ENCODE measurements around the gene WLS. TPM values are rescaled to one million over a fixed set of nuclear protein-coding genes. Genes with fewer than 3 reads are reported as not detected.
"Not testable (repeated sequence)": the region's sequence is repeated elsewhere in the genome, so short reads cannot be mapped to it uniquely, and the experiment has no call there.

WLS gene
- total RNA-seq, 6 experiments from 2014 or later: 9.3 to 36.0 (median 25.8) TPM

DNA sequence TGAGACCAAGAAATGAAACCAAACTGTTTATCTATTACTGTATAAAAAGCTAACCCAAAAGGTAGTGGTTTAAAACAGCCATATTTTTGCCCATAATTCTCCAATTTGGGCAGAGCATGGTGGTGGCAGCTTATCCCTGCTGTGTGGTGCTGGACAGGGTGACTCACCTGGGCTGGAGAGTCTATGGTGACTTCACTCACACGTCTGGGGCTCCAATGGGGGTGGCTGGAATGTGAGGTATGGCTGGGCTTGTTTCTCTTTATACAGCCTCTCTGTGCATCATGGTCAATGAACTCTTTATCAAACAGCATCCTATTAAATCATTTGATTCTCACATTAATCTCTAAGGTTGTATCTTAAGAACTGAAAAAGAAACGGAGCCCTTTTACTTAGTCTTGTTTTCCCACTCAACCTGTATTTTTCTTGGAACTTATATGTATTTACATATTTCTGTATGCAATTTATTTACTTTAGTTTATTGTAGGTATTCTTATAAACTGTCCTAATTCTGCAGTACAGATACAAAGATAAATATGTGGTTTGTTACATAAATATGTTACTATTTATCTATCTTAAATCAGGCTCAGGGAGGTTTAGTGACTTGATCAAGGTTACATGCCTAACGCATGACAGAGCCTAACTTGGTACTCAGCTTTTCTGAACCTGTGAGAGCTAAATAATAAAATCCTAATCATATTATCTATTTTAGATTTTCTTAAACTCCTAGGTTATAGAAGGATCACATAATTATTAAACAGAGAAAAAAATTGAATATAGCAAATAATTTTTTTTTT lies 37.5 kb upstream of the WLS start:
- no peaks in the 10 kb centered on the region for H3K27me3 ChIP-seq
- no peaks in the 10 kb centered on the region for H3K9me3 ChIP-seq
- H3K4me3 ChIP-seq: no peak overlapping the region
- H3K4me1 ChIP-seq: no peaks in the 10 kb centered on the region
- DNase-seq (no peak), ATAC-seq (no peak)
- intact Hi-C loops (cut with DNase I): no loop called here
- 75% methylated on average over 2 of the region's 3 CpGs for WGBS (ENCODE audit: insufficient coverage, low coverage, low lambda C conversion rate, missing lambda C conversion rate)
- H3K27ac ChIP-seq: no peak overlapping the region
- H3K36me3 ChIP-seq: no peaks in the 10 kb centered on the region
- TF ChIP-seq, protein P1, sequence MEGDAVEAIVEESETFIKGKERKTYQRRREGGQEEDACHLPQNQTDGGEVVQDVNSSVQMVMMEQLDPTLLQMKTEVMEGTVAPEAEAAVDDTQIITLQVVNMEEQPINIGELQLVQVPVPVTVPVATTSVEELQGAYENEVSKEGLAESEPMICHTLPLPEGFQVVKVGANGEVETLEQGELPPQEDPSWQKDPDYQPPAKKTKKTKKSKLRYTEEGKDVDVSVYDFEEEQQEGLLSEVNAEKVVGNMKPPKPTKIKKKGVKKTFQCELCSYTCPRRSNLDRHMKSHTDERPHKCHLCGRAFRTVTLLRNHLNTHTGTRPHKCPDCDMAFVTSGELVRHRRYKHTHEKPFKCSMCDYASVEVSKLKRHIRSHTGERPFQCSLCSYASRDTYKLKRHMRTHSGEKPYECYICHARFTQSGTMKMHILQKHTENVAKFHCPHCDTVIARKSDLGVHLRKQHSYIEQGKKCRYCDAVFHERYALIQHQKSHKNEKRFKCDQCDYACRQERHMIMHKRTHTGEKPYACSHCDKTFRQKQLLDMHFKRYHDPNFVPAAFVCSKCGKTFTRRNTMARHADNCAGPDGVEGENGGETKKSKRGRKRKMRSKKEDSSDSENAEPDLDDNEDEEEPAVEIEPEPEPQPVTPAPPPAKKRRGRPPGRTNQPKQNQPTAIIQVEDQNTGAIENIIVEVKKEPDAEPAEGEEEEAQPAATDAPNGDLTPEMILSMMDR (IDR thresholded peaks at IDR 0.05): no peak
- TF ChIP-seq POLR2A (IDR thresholded peaks at IDR 0.05): no peak

GRCh38 chr1:68268896-68269483 lies 36.7 kb upstream of the WLS start:
- TF ChIP-seq, protein P1 (IDR thresholded peaks at IDR 0.05): no peak
- no peak for TF ChIP-seq POLR2A (IDR thresholded peaks at IDR 0.05)
- Histone ChIP-seq H3K27ac (no peak overlapping the region), H3K27me3 (no peaks in the 10 kb centered on the region), H3K9me3 (no peaks in the 10 kb centered on the region), H3K4me3 (no peak overlapping the region), H3K36me3 (no peaks in the 10 kb centered on the region), H3K4me1 (no peaks in the 10 kb centered on the region)
- intact Hi-C loops (cut with DNase I): no loop called here
- DNase-seq (no peak), ATAC-seq (no peak)
- 52% methylated on average over 4 of the region's 4 CpGs for WGBS (ENCODE audit: insufficient coverage, low coverage, low lambda C conversion rate, missing lambda C conversion rate)

GRCh38 chr1:68256824-68257223 lies 24.5 kb upstream of the WLS start:
- 63% methylated on average over 2 of the region's 5 CpGs for WGBS (ENCODE audit: insufficient coverage, low coverage, low lambda C conversion rate, missing lambda C conversion rate)
- DNase-seq; ATAC-seq; H3K27ac ChIP-seq; H3K9me3 ChIP-seq; H3K27me3 ChIP-seq; H3K4me3 ChIP-seq; H3K36me3 ChIP-seq; H3K4me1 ChIP-seq; intact Hi-C loops (cut with DNase I): not testable (repeated sequence)

DNA sequence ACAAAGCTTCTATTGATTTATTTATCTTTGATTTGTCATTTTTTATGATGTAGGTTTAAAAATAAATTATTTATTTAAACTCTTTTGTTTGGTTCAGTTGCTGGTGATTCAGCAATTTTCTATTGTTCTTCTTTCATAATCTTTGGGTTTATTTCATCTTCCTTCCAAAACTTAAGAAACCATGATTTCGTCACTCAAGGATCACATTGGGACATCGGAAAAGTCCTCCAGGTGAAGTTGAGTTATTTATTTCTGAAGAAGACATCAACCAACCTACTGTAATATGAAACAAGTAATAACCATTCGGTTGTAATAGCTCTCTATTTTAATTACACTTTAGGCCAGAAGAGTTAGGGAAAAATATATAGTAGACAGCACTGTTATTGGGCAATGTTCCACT lies 23.0 kb upstream of the WLS start:
- WGBS (ENCODE audit: insufficient coverage, low coverage, low lambda C conversion rate, missing lambda C conversion rate): 65% methylated on average over 3 of the region's 3 CpGs
- H3K27me3 ChIP-seq: no peaks in the 10 kb centered on the region
- H3K4me3 ChIP-seq: no peak overlapping the region
- no peak overlapping the region for H3K27ac ChIP-seq
- no peaks in the 10 kb centered on the region for H3K9me3 ChIP-seq
- no peak for ATAC-seq
- TF ChIP-seq, protein P1 (IDR thresholded peaks at IDR 0.05): no peak
- TF ChIP-seq POLR2A (IDR thresholded peaks at IDR 0.05): no peak
- DNase-seq: no peak
- intact Hi-C loops (cut with DNase I): no loop called here
- H3K4me1 ChIP-seq: no peaks in the 10 kb centered on the region
- no peaks in the 10 kb centered on the region for H3K36me3 ChIP-seq

DNA sequence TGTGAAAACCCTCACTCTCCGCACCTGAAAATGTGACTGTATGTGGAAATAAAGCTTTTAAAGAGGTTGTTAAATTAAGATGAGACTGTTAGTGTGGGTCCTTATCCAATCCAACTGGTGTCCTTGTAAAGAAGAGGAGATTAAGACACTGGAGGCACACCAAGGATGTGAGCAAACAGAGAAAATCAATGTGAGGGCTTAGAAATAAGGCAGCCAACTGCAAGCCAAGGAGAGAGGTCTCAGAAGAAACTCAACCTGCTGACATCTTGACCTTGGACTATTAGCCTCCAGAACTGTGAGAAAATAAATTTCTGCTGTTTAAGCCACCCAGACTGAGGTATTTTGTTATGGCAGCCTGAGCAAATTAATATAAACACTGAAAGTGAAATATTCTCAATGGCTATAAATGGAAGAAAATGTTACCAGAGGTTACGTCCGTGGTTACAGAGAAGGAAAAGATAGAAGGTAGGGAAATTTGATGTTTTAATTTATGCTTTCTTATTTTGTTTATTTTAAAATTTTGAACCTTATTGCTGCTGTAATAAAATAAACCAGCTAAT lies 22.4 kb upstream of the WLS start:
- Histone ChIP-seq H3K4me1 (no peaks in the 10 kb centered on the region), H3K27ac (no peak overlapping the region), H3K36me3 (no peaks in the 10 kb centered on the region), H3K27me3 (no peaks in the 10 kb centered on the region), H3K4me3 (no peak overlapping the region), H3K9me3 (no peaks in the 10 kb centered on the region)
- TF ChIP-seq, protein P1 (IDR thresholded peaks at IDR 0.05): no peak
- no peak for TF ChIP-seq POLR2A (IDR thresholded peaks at IDR 0.05)
- ATAC-seq (no peak), DNase-seq (no peak)
- WGBS (ENCODE audit: insufficient coverage, low coverage, low lambda C conversion rate, missing lambda C conversion rate): 47% methylated on average over 3 of the region's 3 CpGs
- intact Hi-C loops (cut with DNase I): no loop called here
